Measurements from ENCODE around the gene OR13A1.
"Not testable (repeated sequence)": the region's sequence is repeated elsewhere in the genome, so short reads cannot be mapped to it uniquely, and the experiment has no call there.

DNA sequence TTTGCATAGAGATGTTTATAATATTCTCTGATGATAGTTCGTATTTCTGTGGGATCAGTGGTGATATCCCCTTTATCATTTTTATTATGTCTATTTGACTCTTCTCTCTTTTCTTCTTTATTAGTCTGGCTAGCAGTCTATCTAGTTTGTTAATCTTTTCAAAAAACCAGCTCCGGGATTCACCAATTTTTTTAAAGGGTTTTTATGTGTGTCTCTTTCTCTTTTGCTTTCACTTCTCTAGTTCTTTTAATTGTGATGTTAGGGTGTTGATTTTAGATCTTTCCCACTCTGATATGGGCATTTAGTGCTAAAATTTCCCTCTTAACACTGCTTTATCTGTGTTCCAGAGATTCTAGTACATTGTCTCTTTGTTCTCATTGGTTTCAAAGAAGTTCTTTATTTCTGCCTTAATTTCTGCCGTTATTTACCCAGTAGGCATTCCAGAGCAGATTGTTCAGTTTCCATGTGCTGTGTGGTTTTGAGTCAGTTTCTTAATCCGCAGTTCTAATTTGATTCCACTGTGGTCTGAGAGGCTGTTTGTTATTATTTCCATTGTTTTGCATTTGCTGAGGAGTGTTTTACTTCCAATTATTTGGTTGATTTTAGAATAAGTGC lies 17.0 kb downstream of the OR13A1 start:
- TF ChIP-seq, protein P1, sequence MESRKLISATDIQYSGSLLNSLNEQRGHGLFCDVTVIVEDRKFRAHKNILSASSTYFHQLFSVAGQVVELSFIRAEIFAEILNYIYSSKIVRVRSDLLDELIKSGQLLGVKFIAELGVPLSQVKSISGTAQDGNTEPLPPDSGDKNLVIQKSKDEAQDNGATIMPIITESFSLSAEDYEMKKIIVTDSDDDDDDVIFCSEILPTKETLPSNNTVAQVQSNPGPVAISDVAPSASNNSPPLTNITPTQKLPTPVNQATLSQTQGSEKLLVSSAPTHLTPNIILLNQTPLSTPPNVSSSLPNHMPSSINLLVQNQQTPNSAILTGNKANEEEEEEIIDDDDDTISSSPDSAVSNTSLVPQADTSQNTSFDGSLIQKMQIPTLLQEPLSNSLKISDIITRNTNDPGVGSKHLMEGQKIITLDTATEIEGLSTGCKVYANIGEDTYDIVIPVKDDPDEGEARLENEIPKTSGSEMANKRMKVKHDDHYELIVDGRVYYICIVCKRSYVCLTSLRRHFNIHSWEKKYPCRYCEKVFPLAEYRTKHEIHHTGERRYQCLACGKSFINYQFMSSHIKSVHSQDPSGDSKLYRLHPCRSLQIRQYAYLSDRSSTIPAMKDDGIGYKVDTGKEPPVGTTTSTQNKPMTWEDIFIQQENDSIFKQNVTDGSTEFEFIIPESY (IDR thresholded peaks at IDR 0.05; ENCODE audit: borderline replicate concordance, low read depth) = not testable (repeated sequence)
- not testable (repeated sequence) for TF ChIP-seq CTCF (IDR thresholded peaks at IDR 0.05); REST (IDR thresholded peaks at IDR 0.05; ENCODE audit: low read depth, low read length)

All from SK-N-SH (cell line).